ENCODE data around the gene LPCAT3.
"Not testable (repeated sequence)": the region's sequence is repeated elsewhere in the genome, so short reads cannot be mapped to it uniquely, and the experiment has no call there.

Gene LPCAT3

DNA sequence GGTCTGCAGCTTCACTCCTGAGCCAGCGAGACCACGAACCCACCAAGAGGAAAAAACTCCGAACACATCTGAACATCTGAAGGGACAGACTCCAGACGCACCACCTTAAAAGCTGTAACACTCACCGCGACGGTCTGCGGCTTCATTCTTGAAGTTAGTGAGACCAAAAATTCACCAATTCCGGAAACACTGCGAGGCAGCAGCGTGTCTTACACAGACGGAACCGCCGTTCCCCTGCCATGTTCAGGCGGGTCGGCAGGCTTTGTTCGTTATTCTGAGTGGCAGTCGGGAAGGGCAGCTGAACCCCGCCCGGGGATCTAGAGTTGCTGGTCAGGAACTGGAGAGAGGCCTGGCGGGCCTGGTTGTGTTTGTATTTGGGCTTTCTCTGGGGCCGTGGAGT is 20.3 kb upstream of the LPCAT3 start:
- DNase-seq (ENCODE audit: low read depth, low spot score) = no peak
- Histone ChIP-seq H3K9me3 (ENCODE audit: control insufficient read depth, insufficient read depth, low read length) (no peaks in the 10 kb centered on the region), H3K27ac (ENCODE audit: low read length) (no peak overlapping the region), H3K4me3 (ENCODE audit: low read length) (no peak overlapping the region), H3K4me1 (ENCODE audit: control insufficient read depth, insufficient read depth, low read length) (0 out of 2 replicates have a peak, but pooled peaks cover 1% of the 10 kb centered on the region), H3K27me3 (ENCODE audit: control insufficient read depth, insufficient read depth, low read length) (no peaks in the 10 kb centered on the region), H3K36me3 (ENCODE audit: control insufficient read depth, insufficient read depth, low read length) (no peaks in the 10 kb centered on the region)
- no CpG with 5 or more reads among the region's 22 CpGs for WGBS (ENCODE audit: insufficient coverage, insufficient read length)

DNA sequence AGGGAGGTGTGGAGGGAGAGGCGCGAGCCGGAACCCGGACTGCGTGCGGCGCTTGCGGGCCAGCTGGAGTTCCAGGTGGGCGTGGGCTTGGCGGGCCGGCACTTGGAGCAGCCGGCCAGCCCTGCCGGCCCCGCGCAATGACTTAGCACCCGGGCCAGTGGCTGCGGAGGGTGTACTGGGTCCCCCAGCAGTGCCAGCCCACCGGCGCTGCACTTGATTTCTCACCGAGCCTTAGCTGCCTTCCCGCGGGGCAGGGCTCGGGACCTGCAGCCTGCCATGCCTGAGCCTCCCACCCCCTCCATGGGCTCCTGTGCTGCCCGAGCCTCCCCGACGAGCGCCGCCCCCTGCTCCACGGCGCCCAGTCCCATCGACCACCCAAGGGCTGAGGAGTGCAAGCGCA is 19.1 kb upstream of the LPCAT3 start:
- H3K27me3 ChIP-seq (ENCODE audit: control insufficient read depth, insufficient read depth, low read length); H3K36me3 ChIP-seq (ENCODE audit: control insufficient read depth, insufficient read depth, low read length); H3K27ac ChIP-seq (ENCODE audit: low read length); H3K9me3 ChIP-seq (ENCODE audit: control insufficient read depth, insufficient read depth, low read length); DNase-seq (ENCODE audit: low read depth, low spot score); H3K4me3 ChIP-seq (ENCODE audit: low read length); H3K4me1 ChIP-seq (ENCODE audit: control insufficient read depth, insufficient read depth, low read length): not testable (repeated sequence)
- no CpG with 5 or more reads among the region's 32 CpGs for WGBS (ENCODE audit: insufficient coverage, insufficient read length)

DNA sequence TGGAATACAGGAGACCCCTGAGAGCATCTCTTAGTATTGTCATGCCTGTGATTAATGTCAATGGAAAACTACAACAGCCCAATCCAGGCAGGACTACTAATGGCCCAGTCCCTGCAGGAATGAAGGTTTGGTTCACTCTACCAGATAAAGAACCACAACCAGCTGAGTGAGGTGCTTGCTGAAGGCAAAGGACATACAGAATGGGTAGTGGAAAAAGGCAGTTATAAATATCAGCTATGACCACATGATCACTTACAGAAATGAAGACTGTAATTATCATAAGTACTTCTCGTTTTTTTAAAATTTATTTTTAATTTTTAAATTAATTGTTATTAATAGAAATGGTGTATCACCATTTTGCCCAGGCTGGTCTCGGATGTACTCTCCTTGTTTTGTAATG is 17.2 kb upstream of the LPCAT3 start:
- Histone ChIP-seq H3K36me3 (ENCODE audit: control insufficient read depth, insufficient read depth, low read length) (no peaks in the 10 kb centered on the region), H3K4me1 (ENCODE audit: control insufficient read depth, insufficient read depth, low read length) (0 out of 2 replicates have a peak, but pooled peaks cover 1% of the 10 kb centered on the region), H3K27me3 (ENCODE audit: control insufficient read depth, insufficient read depth, low read length) (no peaks in the 10 kb centered on the region), H3K9me3 (ENCODE audit: control insufficient read depth, insufficient read depth, low read length) (no peaks in the 10 kb centered on the region), H3K27ac (ENCODE audit: low read length) (no peak overlapping the region), H3K4me3 (ENCODE audit: low read length) (no peak overlapping the region)
- no peak for DNase-seq (ENCODE audit: low read depth, low spot score)
- WGBS (ENCODE audit: insufficient coverage, insufficient read length) = no CpG with 5 or more reads among the region's 2 CpGs

DNA sequence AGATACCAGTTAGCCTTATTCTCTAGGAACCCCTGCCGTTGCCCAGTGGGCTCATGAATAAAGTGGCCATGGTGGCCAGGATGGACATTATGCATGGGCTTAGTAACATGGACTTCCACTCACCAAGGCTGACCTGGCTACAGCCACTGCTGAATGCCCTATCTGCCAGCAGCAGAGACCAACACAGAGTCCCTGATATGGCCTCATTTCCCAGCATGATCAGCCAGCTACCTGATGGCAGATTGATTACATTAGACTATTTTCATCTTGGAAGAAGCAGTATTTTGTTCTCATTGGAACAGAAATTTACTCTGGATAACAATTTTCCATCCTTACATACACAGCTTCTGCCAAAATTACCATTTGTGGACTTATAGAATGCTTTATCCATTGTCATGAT is 16.2 kb upstream of the LPCAT3 start:
- no peak for DNase-seq (ENCODE audit: low read depth, low spot score)
- no peaks in the 10 kb centered on the region for H3K36me3 ChIP-seq (ENCODE audit: control insufficient read depth, insufficient read depth, low read length)
- no peaks in the 10 kb centered on the region for H3K27me3 ChIP-seq (ENCODE audit: control insufficient read depth, insufficient read depth, low read length)
- no CpG with 5 or more reads among the region's 1 CpG for WGBS (ENCODE audit: insufficient coverage, insufficient read length)
- H3K27ac ChIP-seq (ENCODE audit: low read length) = no peak overlapping the region
- H3K4me1 ChIP-seq (ENCODE audit: control insufficient read depth, insufficient read depth, low read length) = 0 out of 2 replicates have a peak, but pooled peaks cover 1% of the 10 kb centered on the region
- H3K4me3 ChIP-seq (ENCODE audit: low read length) = no peak overlapping the region
- no peaks in the 10 kb centered on the region for H3K9me3 ChIP-seq (ENCODE audit: control insufficient read depth, insufficient read depth, low read length)

DNA sequence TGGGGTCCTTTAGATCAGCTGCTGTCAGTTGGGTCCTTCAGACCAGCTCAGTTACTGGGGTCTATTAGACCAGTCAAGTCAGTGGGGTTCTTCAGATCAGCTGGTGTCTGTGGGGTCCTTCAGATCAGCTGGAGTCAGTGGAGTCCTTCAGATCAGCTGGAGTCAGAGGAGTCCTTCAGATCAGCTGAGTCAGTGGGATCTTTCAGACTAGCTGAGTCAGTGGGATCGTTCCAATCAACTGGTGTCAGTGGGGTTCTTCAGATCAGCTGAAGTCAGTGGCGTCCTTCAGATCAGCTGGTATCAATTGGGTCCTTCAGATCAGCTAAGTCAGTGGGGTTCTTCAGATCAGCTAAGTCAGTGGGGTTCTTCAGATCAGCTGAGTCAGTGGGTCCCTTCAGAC is 14.7 kb upstream of the LPCAT3 start:
- WGBS (ENCODE audit: insufficient coverage, insufficient read length) = no CpG with 5 or more reads among the region's 2 CpGs

DNA sequence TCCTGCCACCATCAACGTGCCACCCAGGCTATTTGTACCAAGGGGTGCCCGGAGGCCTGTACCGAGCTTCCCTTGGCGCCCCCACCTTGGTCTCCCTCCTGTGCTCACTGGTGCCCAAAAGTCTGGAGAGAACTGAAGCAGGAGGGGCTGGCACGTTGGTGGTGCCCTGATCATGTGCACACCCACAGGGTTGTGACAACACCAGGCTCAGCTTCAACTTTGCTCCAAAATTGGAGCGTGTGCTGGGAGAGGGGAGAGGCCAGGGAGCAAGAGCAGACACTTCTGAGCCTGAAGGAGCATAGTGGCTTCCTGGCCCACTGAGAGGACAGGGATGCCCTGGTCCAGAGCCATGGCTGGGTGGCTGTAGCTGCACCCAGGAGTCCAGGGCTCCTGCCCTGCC is 13.0 kb upstream of the LPCAT3 start:
- Histone ChIP-seq H3K4me1 (ENCODE audit: control insufficient read depth, insufficient read depth, low read length) (no peaks in the 10 kb centered on the region), H3K27ac (ENCODE audit: low read length) (no peak overlapping the region), H3K36me3 (ENCODE audit: control insufficient read depth, insufficient read depth, low read length) (no peaks in the 10 kb centered on the region), H3K27me3 (ENCODE audit: control insufficient read depth, insufficient read depth, low read length) (no peaks in the 10 kb centered on the region), H3K4me3 (ENCODE audit: low read length) (no peak overlapping the region), H3K9me3 (ENCODE audit: control insufficient read depth, insufficient read depth, low read length) (no peaks in the 10 kb centered on the region)
- no CpG with 5 or more reads among the region's 6 CpGs for WGBS (ENCODE audit: insufficient coverage, insufficient read length)
- DNase-seq (ENCODE audit: low read depth, low spot score) = no peak

More for the DNA sequence above, 14.7 kb upstream of the LPCAT3 start:
- Histone ChIP-seq H3K4me3 (ENCODE audit: low read length) (no peak overlapping the region), H3K27me3 (ENCODE audit: control insufficient read depth, insufficient read depth, low read length) (no peaks in the 10 kb centered on the region), H3K4me1 (ENCODE audit: control insufficient read depth, insufficient read depth, low read length) (0 out of 2 replicates have a peak, but pooled peaks cover 1% of the 10 kb centered on the region), H3K9me3 (ENCODE audit: control insufficient read depth, insufficient read depth, low read length) (no peaks in the 10 kb centered on the region), H3K36me3 (ENCODE audit: control insufficient read depth, insufficient read depth, low read length) (no peaks in the 10 kb centered on the region), H3K27ac (ENCODE audit: low read length) (no peak overlapping the region)
- DNase-seq (ENCODE audit: low read depth, low spot score) = no peak

DNA sequence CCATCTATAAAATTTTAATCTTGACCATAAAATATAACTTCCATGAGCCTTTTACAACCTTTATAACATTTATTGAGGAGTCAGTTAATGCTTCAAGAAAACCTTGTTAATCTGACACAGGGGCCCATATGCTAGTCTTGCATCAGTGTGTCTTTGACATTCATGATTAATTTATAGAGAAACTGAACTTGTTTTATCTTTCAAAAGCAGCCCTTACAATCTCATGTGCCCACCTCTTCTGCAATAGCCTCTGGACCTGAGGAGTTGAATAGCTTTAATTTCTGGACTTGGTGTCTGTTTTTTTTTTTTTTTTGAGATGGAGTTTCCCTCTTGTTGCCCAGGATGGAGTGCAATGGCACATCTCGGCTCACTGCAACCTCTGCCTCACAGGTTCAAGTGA is 8.6 kb upstream of the LPCAT3 start:
- H3K4me3 ChIP-seq (ENCODE audit: low read length) = no peak overlapping the region
- no peak overlapping the region for H3K27ac ChIP-seq (ENCODE audit: low read length)
- DNase-seq (ENCODE audit: low read depth, low spot score) = no peak
- no peaks in the 10 kb centered on the region for H3K27me3 ChIP-seq (ENCODE audit: control insufficient read depth, insufficient read depth, low read length)
- H3K9me3 ChIP-seq (ENCODE audit: control insufficient read depth, insufficient read depth, low read length) = no peaks in the 10 kb centered on the region
- no CpG with 5 or more reads among the region's 1 CpG for WGBS (ENCODE audit: insufficient coverage, insufficient read length)
- H3K36me3 ChIP-seq (ENCODE audit: control insufficient read depth, insufficient read depth, low read length) = no peaks in the 10 kb centered on the region
- H3K4me1 ChIP-seq (ENCODE audit: control insufficient read depth, insufficient read depth, low read length) = no peaks in the 10 kb centered on the region

DNA sequence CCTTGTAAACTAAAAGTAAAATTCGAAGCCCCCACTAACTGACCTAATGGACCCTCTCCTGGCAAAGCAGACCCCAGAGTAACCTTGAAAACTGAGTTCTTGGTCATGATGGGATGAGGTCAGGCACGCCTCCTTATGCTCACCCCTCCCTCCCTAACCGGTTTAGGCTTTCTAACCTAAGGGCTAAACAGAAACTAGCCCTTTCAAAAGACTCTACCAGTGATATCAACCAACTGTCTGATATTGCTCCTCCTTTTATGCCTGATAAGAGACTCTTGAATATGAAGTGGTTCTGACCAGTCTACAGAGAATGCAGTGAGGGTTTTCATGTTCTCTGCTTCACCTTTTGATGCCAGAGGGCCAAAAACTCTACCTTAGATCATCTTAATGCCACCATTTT is 4.8 kb upstream of the LPCAT3 start:
- no CpG with 5 or more reads among the region's 3 CpGs for WGBS (ENCODE audit: insufficient coverage, insufficient read length)
- no peak overlapping the region for H3K4me3 ChIP-seq (ENCODE audit: low read length)
- H3K9me3 ChIP-seq (ENCODE audit: control insufficient read depth, insufficient read depth, low read length) = no peaks in the 10 kb centered on the region
- no peaks in the 10 kb centered on the region for H3K4me1 ChIP-seq (ENCODE audit: control insufficient read depth, insufficient read depth, low read length)
- no peaks in the 10 kb centered on the region for H3K27me3 ChIP-seq (ENCODE audit: control insufficient read depth, insufficient read depth, low read length)
- H3K36me3 ChIP-seq (ENCODE audit: control insufficient read depth, insufficient read depth, low read length) = no peaks in the 10 kb centered on the region
- H3K27ac ChIP-seq (ENCODE audit: low read length) = no peak overlapping the region
- no peak for DNase-seq (ENCODE audit: low read depth, low spot score)

DNA sequence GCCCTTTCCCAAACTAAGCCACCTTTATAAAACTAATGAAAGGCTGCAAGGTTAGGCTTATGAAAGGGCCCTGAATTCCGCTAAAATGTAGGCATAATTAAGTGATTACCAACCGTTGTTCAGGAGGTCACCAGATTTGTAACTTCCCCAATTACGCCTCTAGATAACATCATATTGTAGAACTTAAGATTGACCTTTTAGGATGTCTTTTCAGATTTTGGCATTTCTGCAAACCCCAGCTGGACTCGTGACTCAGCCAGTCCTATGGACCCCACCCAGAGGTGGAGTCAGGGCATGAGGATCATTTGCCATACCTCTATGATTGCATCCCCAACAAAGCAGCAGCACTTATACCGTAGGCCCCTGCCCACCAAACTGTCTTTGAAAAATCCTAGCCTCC is 3.7 kb upstream of the LPCAT3 start:
- H3K4me3 ChIP-seq (ENCODE audit: low read length) = no peak overlapping the region
- WGBS (ENCODE audit: insufficient coverage, insufficient read length) = no CpG with 5 or more reads among the region's 5 CpGs
- H3K27me3 ChIP-seq (ENCODE audit: control insufficient read depth, insufficient read depth, low read length) = no peaks in the 10 kb centered on the region
- H3K4me1 ChIP-seq (ENCODE audit: control insufficient read depth, insufficient read depth, low read length) = no peaks in the 10 kb centered on the region
- no peaks in the 10 kb centered on the region for H3K9me3 ChIP-seq (ENCODE audit: control insufficient read depth, insufficient read depth, low read length)
- no peak for DNase-seq (ENCODE audit: low read depth, low spot score)
- no peak overlapping the region for H3K27ac ChIP-seq (ENCODE audit: low read length)
- no peaks in the 10 kb centered on the region for H3K36me3 ChIP-seq (ENCODE audit: control insufficient read depth, insufficient read depth, low read length)

DNA sequence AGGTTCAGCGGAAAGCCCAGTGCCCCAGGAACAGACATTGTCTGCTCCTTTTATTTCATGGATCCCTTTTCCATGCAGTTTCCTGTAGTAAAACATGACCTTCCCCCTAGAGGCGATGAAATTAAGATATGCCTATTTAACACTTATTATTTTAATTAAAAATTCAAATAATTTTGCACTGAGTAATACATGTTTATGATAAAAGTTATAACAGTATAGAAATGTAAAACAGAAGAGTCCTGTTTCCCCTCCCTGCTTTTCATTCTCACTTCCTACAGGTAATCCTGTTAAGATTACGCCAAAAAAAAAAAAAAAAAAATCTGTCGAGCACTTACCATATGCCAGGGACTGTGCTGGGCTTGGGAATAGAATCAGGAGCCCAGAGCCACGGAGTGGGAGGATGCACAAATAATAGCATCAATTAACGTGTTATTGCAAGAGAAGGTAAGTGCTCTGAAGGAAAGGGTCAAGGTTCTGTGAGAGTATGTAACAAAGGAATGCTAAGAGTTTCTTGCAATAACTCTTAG is 830 bp upstream of the LPCAT3 start:
- Histone ChIP-seq H3K4me1 (ENCODE audit: control insufficient read depth, insufficient read depth, low read length) (no peaks in the 10 kb centered on the region), H3K36me3 (ENCODE audit: control insufficient read depth, insufficient read depth, low read length) (no peaks in the 10 kb centered on the region), H3K9me3 (ENCODE audit: control insufficient read depth, insufficient read depth, low read length) (no peaks in the 10 kb centered on the region), H3K27me3 (ENCODE audit: control insufficient read depth, insufficient read depth, low read length) (no peaks in the 10 kb centered on the region), H3K4me3 (ENCODE audit: low read length) (peak overlapping the region; percentile 60; the same call in 1 of the 2 replicates), H3K27ac (ENCODE audit: low read length) (no peak overlapping the region)
- WGBS (ENCODE audit: insufficient coverage, insufficient read length) = no CpG with 5 or more reads among the region's 6 CpGs
- DNase-seq (ENCODE audit: low read depth, low spot score) = no peak

DNA sequence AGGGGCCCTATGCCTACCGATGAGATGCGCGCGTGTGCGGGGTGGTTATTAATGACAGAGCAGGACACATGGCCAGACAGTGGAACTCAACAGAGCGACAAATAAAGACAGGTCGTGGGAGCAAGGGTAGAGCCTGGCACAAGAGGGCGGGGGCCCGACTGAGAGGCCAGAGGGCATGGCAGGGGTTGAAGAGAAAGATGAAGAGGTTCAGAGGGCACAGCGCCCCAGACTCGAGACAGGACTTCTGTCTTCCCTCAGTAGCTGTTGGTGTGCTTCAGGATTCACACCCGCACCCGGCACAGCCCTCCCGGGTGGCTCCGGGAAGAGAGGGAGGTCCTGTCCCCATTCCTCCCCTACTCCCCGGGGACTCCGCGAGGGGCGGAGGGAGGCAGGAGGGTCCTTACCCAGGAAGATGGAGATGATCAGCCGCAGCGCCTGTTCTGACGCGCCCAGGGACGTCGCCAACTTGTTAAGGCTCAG is 366 bp downstream of the LPCAT3 start:
- Histone ChIP-seq H3K27me3 (ENCODE audit: control insufficient read depth, insufficient read depth, low read length) (no peaks in the 10 kb centered on the region), H3K9me3 (ENCODE audit: control insufficient read depth, insufficient read depth, low read length) (no peaks in the 10 kb centered on the region), H3K36me3 (ENCODE audit: control insufficient read depth, insufficient read depth, low read length) (no peaks in the 10 kb centered on the region), H3K4me3 (ENCODE audit: low read length) (peak overlapping the region; percentile 60; the same call in 1 of the 2 replicates), H3K27ac (ENCODE audit: low read length) (no peak overlapping the region), H3K4me1 (ENCODE audit: control insufficient read depth, insufficient read depth, low read length) (no peaks in the 10 kb centered on the region)
- DNase-seq (ENCODE audit: low read depth, low spot score) = no peak
- whole genome bisulfite sequencing (ENCODE audit: insufficient coverage, insufficient read length) = no CpG with 5 or more reads among the region's 25 CpGs

Measured in iPS DF 6.9 (cell line).